ENCODE measurements around the gene ZKSCAN7.

The ZKSCAN7 gene

DNA sequence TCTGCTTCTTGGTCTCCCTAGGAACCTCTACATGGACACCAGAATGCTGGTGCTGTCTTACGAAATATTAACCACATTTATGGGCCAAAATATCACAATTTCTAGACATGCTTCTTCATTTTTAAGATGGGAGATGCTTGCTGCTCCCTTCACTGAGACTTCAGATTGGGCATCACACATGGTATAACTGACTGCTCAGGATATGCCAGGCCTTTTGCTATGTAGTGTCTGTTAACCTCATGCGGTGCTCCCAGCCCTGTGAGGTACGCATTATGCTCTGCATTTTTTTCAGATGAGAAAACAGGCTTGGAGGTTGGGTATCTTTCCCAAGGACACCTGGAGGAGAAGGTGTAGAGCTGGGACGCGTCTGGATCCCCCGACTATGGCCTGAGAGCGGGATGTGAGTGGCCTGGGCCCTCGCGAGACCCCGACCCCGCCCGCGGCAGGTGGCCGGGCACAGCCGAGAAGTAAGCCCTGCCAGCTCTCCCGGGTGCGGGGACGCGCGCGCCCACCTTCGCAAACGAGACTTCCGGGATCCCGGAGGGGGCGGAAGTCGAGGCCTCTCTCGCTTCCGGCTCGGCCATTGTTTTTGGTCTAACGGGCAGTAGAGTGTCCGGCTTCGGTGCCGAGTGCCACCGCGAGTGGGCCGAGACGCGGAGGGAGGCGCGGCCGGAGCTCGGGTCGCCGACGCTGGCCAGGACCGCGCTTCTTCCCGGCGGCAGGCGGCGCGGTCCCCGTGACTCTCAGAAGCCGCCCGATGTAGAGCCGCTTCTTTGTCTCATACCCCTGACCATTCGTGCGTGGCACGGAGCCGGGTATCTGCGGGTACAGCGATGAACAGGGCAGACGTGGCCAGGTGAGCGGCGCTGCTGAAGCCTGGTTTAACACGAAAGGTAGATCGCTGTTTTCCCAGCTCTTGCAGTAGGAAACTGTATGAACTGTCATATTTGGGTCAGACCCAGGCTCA lies at the start of gene ZKSCAN7:
Gene ZKSCAN7 (plus strand): TSS at position 568 of the 967 bp plus-strand sequence. CDS start 1,855 bp downstream, outside the sequence.
- peak; percentile 87 for DNase-seq (ENCODE audit: low spot score)
- TF ChIP-seq CTCF (IDR thresholded peaks at IDR 0.05; ENCODE audit: borderline replicate concordance, control extremely low read depth, extremely low read depth, insufficient read depth, missing control alignments) = no peak
- in situ Hi-C loops (cut with MboI; ENCODE audit: low sequenced_read_pairs, unreplicated experiment) = no loop called here

DNA sequence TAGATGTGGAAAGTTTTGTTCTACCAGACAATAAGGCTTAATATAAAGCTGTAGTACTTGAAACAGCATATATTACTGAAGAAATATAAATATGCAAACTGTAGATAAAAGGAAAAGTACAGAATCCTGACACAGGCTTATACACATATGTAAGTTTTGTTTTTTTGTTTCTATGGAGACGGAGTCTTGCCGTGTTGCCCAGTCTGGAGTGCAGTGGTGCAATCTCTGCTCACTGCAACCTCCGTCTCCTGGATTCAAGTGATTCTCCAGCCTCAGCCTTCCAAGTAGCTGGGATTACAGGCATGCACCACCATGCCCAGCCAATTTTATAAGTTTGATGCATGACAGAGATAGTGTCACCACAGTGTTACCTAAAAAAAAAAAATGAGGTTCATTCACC lies 48.4 kb upstream of the ZKSCAN7 start:
- no peak for TF ChIP-seq CTCF (IDR thresholded peaks at IDR 0.05; ENCODE audit: borderline replicate concordance, control extremely low read depth, extremely low read depth, insufficient read depth, missing control alignments)
- DNase-seq (ENCODE audit: low spot score) = no peak
- in situ Hi-C loops (cut with MboI; ENCODE audit: low sequenced_read_pairs, unreplicated experiment) = no loop called here

GRCh38 chr3:44506961-44507360 lies 48.0 kb upstream of the ZKSCAN7 start:
- TF ChIP-seq CTCF (IDR thresholded peaks at IDR 0.05; ENCODE audit: borderline replicate concordance, control extremely low read depth, extremely low read depth, insufficient read depth, missing control alignments) = no peak
- no peak for DNase-seq (ENCODE audit: low spot score)
- in situ Hi-C loops (cut with MboI; ENCODE audit: low sequenced_read_pairs, unreplicated experiment) = no loop called here

GRCh38 chr3:44509393-44509921 lies 45.5 kb upstream of the ZKSCAN7 start:
- in situ Hi-C loops (cut with MboI; ENCODE audit: low sequenced_read_pairs, unreplicated experiment) = no loop called here
- DNase-seq (ENCODE audit: low spot score) = no peak
- TF ChIP-seq CTCF (IDR thresholded peaks at IDR 0.05; ENCODE audit: borderline replicate concordance, control extremely low read depth, extremely low read depth, insufficient read depth, missing control alignments) = no peak

- no peak for TF ChIP-seq CTCF (IDR thresholded peaks at IDR 0.05; ENCODE audit: borderline replicate concordance, control extremely low read depth, extremely low read depth, insufficient read depth, missing control alignments)
- in situ Hi-C loops (cut with MboI; ENCODE audit: low sequenced_read_pairs, unreplicated experiment) = no loop called here
- DNase-seq (ENCODE audit: low spot score) = peak; percentile 38
These were observed 45.0 kb upstream of the ZKSCAN7 start for GRCh38 chr3:44510000-44510368.

GRCh38 chr3:44511238-44511566 lies 43.8 kb upstream of the ZKSCAN7 start:
- no peak for DNase-seq (ENCODE audit: low spot score)
- in situ Hi-C loops (cut with MboI; ENCODE audit: low sequenced_read_pairs, unreplicated experiment) = no loop called here
- TF ChIP-seq CTCF (IDR thresholded peaks at IDR 0.05; ENCODE audit: borderline replicate concordance, control extremely low read depth, extremely low read depth, insufficient read depth, missing control alignments) = no peak
